Ascending aorta (tissue), 2 donors: ENCODE results near the gene MYH6. TPM values are rescaled to one million over a fixed set of nuclear protein-coding genes. Genes with fewer than 3 reads are reported as not detected.

ENCODE experiments used
- DNase-seq, 2 donors: peaks; one replicate each; pipeline ENCODE4 v3.0.0-alpha.2; 2019; ENCODE audit warnings: low spot score in 2 of 2
- H3K27ac ChIP-seq, 2 donors: fragments of 200-600 bp; sonication (generic); one replicate each; pipeline ENCODE4 v1.5.1; 2016 to 2017; ENCODE audit warnings: mild to moderate bottlenecking in 1 of 2
- H3K27me3 ChIP-seq: fragments of 200-600 bp; sonication (generic); one replicate; pipeline ENCODE4 v1.5.1; 2017
- H3K36me3 ChIP-seq, 2 donors: fragments of 200-600 bp; sonication (generic); one replicate each; pipeline ENCODE4 v1.5.1; 2016
- H3K4me1 ChIP-seq, 2 donors: fragments of 200-600 bp; sonication (generic); one replicate each; pipeline ENCODE4 v1.5.1; 2016 to 2017; ENCODE audit warnings: mild to moderate bottlenecking in 1 of 2
- H3K4me3 ChIP-seq, 2 donors: fragments of 200-600 bp; sonication (generic); one replicate each; pipeline ENCODE4 v1.5.1; 2016 to 2017; ENCODE audit warnings: mild to moderate bottlenecking in 1 of 2
- H3K9me3 ChIP-seq, 2 donors: fragments of 200-600 bp; sonication (generic); one replicate each; pipeline ENCODE4 v1.5.1; 2016
- CTCF ChIP-seq, 3 experiments: fragments of 200-600 bp in 2 of 3; fragments of 450-650 bp in 1 of 3; sonication (generic) in 2 of 3; IDR thresholded peaks; one replicate each; pipeline ENCODE4 v1.5.1; 2016 to 2019; ENCODE audit warnings: antibody characterized with exemption in 3 of 3, mild to moderate bottlenecking in 1 of 3, moderate library complexity in 1 of 3
- intact Hi-C: fragments of 100-400 bp; cut with DNase I; formaldehyde crosslinking; loops from one replicate; pipeline ENCODE4 v1.15.1; 2023
- total RNA-seq: library from RNA; depleted of rRNA; stranded (reverse); fragments of >200 nt; gene quantifications from one replicate; pipeline ENCODE4 v1.1.0, GENCODE V29; 2016

Gene MYH6
- total RNA-seq, 1 donor from 2014 or later = not detected

- DNase-seq = no peak
- H3K4me1 ChIP-seq = no peaks in the 10 kb centered on the region
- H3K27ac ChIP-seq = no peak overlapping the region
- intact Hi-C loops = no loop called here
- H3K4me3 ChIP-seq = no peak overlapping the region
- no peaks in the 10 kb centered on the region for H3K36me3 ChIP-seq
- H3K9me3 ChIP-seq = no peaks in the 10 kb centered on the region
- H3K27me3 ChIP-seq = no peaks in the 10 kb centered on the region
- TF ChIP-seq CTCF (IDR thresholded peaks at IDR 0.05) = no peak
These were observed 35.3 kb upstream of the MYH6 start for GRCh38 chr14:23443411-23443812.

- DNase-seq = no peak
These were observed 34.8 kb upstream of the MYH6 start for GRCh38 chr14:23442721-23443356.

GRCh38 chr14:23441076-23441475 lies 33.0 kb upstream of the MYH6 start:
- no peak for DNase-seq
- H3K9me3 ChIP-seq = no peaks in the 10 kb centered on the region
- no peaks in the 10 kb centered on the region for H3K27me3 ChIP-seq
- no peaks in the 10 kb centered on the region for H3K36me3 ChIP-seq
- no peak overlapping the region for H3K4me3 ChIP-seq
- TF ChIP-seq CTCF (IDR thresholded peaks at IDR 0.05) = no peak
- no peak overlapping the region for H3K27ac ChIP-seq
- intact Hi-C loops = no loop called here
- no peaks in the 10 kb centered on the region for H3K4me1 ChIP-seq

More at GRCh38 chr14:23442721-23443356, 34.8 kb upstream of the MYH6 start:
- Histone ChIP-seq H3K27me3 (no peaks in the 10 kb centered on the region), H3K27ac (no peak overlapping the region), H3K4me1 (no peaks in the 10 kb centered on the region), H3K9me3 (no peaks in the 10 kb centered on the region), H3K4me3 (no peak overlapping the region), H3K36me3 (no peaks in the 10 kb centered on the region)
- intact Hi-C loops = no loop called here
- no peak for TF ChIP-seq CTCF (IDR thresholded peaks at IDR 0.05)

- no peaks in the 10 kb centered on the region for H3K4me1 ChIP-seq
- H3K36me3 ChIP-seq = no peaks in the 10 kb centered on the region
- no peaks in the 10 kb centered on the region for H3K27me3 ChIP-seq
- no peaks in the 10 kb centered on the region for H3K9me3 ChIP-seq
- no peak for TF ChIP-seq CTCF (IDR thresholded peaks at IDR 0.05)
- no peak overlapping the region for H3K4me3 ChIP-seq
- intact Hi-C loops = no loop called here
- no peak overlapping the region for H3K27ac ChIP-seq
- DNase-seq = no peak
These were observed 31.2 kb upstream of the MYH6 start for GRCh38 chr14:23439107-23439835.

- no peaks in the 10 kb centered on the region for H3K4me1 ChIP-seq
- H3K36me3 ChIP-seq = no peaks in the 10 kb centered on the region
- TF ChIP-seq CTCF (IDR thresholded peaks at IDR 0.05) = no peak
- intact Hi-C loops = no loop called here
- no peak overlapping the region for H3K27ac ChIP-seq
- no peak for DNase-seq
- no peaks in the 10 kb centered on the region for H3K9me3 ChIP-seq
- H3K4me3 ChIP-seq = no peak overlapping the region
- H3K27me3 ChIP-seq = no peaks in the 10 kb centered on the region
These were observed 30.3 kb upstream of the MYH6 start for GRCh38 chr14:23438101-23438971.
